OCI-LY7 (cell line): ENCODE results near the gene C4BPA. TPM values are rescaled to one million over a fixed set of nuclear protein-coding genes. Genes with fewer than 3 reads are reported as not detected.

Experiments used
- BruUV-seq: library from RNA; stranded (reverse); fragments of 400-500 nt; replicated peaks from 2 replicates; lab custom pipeline; 2021; lab: Mats Ljungman, UMichigan
- CTCF ChIA-PET: fragments of 300-600 bp; sonication (Branson Sonifier 250); formaldehyde crosslinking; loops from one replicate; lab custom pipeline; 2022; ENCODE audit warnings: antibody characterized with exemption; ENCODE audit not compliant: unreplicated experiment; lab: Charles Lee
- POLR2A ChIA-PET: fragments of 300-600 bp; sonication (Branson Sonifier 250); formaldehyde crosslinking; loops from one replicate; lab custom pipeline; 2022; ENCODE audit warnings: antibody characterized with exemption; lab: Charles Lee
- DNase-seq: peaks from one replicate; pipeline ENCODE4 v3.0.0-alpha.2; 2015; ENCODE audit warnings: low spot score
- H2AFZ ChIP-seq: fragments of 200-600 bp; sonication (generic), shearing (Covaris generic); 2 replicates; pipeline ENCODE4 v1.6.1; 2014; ENCODE audit warnings: mild to moderate bottlenecking, antibody characterized with exemption, low read length, moderate library complexity
- H3K27ac ChIP-seq: fragments of 200-600 bp; sonication (generic); 2 replicates; pipeline ENCODE4 v1.5.1; 2014; ENCODE audit warnings: mixed run types, low read depth, mild to moderate bottlenecking, moderate library complexity, low read length, inconsistent platforms; ENCODE audit not compliant: poor library complexity, severe bottlenecking
- H3K36me3 ChIP-seq: fragments of 200-600 bp; sonication (generic); 2 replicates; pipeline ENCODE4 v1.6.1; 2014; ENCODE audit warnings: mild to moderate bottlenecking, antibody characterized with exemption, low read length, moderate library complexity, mixed read lengths; ENCODE audit not compliant: insufficient read depth
- H3K4me1 ChIP-seq: fragments of 200-600 bp; sonication (generic); 2 replicates; pipeline ENCODE4 v1.5.1; 2014; ENCODE audit warnings: mild to moderate bottlenecking, low read length; ENCODE audit not compliant: insufficient read depth, poor library complexity, severe bottlenecking
- H3K4me2 ChIP-seq: fragments of 200-600 bp; sonication (generic); 2 replicates; pipeline ENCODE4 v1.6.1; 2014; ENCODE audit warnings: mild to moderate bottlenecking, low read length
- H3K4me3 ChIP-seq: fragments of 200-600 bp; sonication (generic); 2 replicates; pipeline ENCODE4 v1.5.1; 2014; ENCODE audit warnings: mild to moderate bottlenecking, low read depth, low read length; ENCODE audit not compliant: poor library complexity, severe bottlenecking
- H3K79me2 ChIP-seq: fragments of 200-600 bp; sonication (generic); 2 replicates; pipeline ENCODE4 v1.6.1; 2016; ENCODE audit warnings: low read depth, mild to moderate bottlenecking, low read length, moderate library complexity, mixed read lengths; ENCODE audit not compliant: insufficient read depth
- H3K9me2 ChIP-seq: fragments of 200-600 bp; sonication (generic); 2 replicates; pipeline ENCODE4 v1.6.1; 2016; ENCODE audit warnings: mild to moderate bottlenecking, low read length, mixed read lengths; ENCODE audit not compliant: insufficient read depth
- H3K9me3 ChIP-seq: fragments of 200-600 bp; sonication (generic); 2 replicates; pipeline ENCODE4 v1.6.1; 2014; ENCODE audit warnings: mild to moderate bottlenecking, mixed run types, low read length, mixed read lengths
- H4K20me1 ChIP-seq: fragments of 200-600 bp; sonication (generic); 2 replicates; pipeline ENCODE4 v1.6.1; 2014; ENCODE audit warnings: mild to moderate bottlenecking, antibody characterized with exemption, low read length, moderate library complexity, mixed read lengths; ENCODE audit not compliant: insufficient read depth
- EZH2phosphoT487 ChIP-seq: fragments of 200-600 bp; sonication (generic); IDR thresholded peaks from 2 replicates; pipeline ENCODE4 v1.6.1; 2018; ENCODE audit warnings: low read depth, borderline replicate concordance, mild to moderate bottlenecking, mixed run types, antibody characterized with exemption, low read length, moderate library complexity, mixed read lengths
- intact Hi-C: fragments of 100-400 bp; cut with micrococcal nuclease; formaldehyde crosslinking; loops from one replicate; pipeline ENCODE4 v1.10.0; 2022; ENCODE audit not compliant: unreplicated experiment
- total RNA-seq, 2 experiments: library from RNA; depleted of rRNA in 1 of 2; stranded (reverse); fragments of >200 nt in 1 of 2; shearing (Covaris generic) in 1 of 2; gene quantifications; 2 replicates each; pipeline ENCODE4 v1.2.3, GENCODE V29; 2014 to 2022
- TF ChIP-seq, protein P1 (sequence below): fragments of 200-600 bp; sonication (generic); conservative IDR thresholded peaks from 2 replicates; pipeline ENCODE4 v1.5.1; 2014; ENCODE audit warnings: mild to moderate bottlenecking, antibody characterized with exemption, low read length, moderate library complexity, mixed read lengths

Gene C4BPA
- total RNA-seq, 2 experiments from 2014 or later, result not detected

DNA sequence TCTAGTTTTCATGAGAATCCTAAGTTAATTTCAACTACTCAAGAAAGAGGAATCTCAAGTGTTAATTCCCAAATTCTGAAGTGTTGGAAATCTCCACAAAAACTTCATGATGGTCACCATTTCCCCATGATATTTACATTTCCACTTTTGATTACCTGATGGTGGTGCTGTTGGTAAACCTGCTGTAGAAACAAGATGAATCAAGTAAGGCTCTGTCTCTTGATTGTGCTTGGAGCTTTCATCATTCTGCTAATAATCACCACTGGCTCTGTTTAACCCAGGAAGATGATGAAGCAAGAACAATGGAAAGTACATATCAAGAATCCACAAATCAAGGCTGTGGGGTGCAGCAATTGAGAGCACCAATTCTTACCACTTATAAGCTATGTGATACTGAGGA lies 77.8 kb downstream of the C4BPA start:
- no peak overlapping the region for H3K4me2 ChIP-seq
- H3K9me3 ChIP-seq, result no peaks in the 10 kb centered on the region
- no peaks in the 10 kb centered on the region for H3K79me2 ChIP-seq
- POLR2A ChIA-PET, result no interaction called here
- no peaks in the 10 kb centered on the region for H3K4me1 ChIP-seq
- no peak for TF ChIP-seq EZH2phosphoT487
- TF ChIP-seq, protein P1, sequence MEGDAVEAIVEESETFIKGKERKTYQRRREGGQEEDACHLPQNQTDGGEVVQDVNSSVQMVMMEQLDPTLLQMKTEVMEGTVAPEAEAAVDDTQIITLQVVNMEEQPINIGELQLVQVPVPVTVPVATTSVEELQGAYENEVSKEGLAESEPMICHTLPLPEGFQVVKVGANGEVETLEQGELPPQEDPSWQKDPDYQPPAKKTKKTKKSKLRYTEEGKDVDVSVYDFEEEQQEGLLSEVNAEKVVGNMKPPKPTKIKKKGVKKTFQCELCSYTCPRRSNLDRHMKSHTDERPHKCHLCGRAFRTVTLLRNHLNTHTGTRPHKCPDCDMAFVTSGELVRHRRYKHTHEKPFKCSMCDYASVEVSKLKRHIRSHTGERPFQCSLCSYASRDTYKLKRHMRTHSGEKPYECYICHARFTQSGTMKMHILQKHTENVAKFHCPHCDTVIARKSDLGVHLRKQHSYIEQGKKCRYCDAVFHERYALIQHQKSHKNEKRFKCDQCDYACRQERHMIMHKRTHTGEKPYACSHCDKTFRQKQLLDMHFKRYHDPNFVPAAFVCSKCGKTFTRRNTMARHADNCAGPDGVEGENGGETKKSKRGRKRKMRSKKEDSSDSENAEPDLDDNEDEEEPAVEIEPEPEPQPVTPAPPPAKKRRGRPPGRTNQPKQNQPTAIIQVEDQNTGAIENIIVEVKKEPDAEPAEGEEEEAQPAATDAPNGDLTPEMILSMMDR, result peak; percentile 56
- no peak overlapping the region for H3K4me3 ChIP-seq
- no TSS peak for BruUV-seq
- no peak overlapping the region for H3K27ac ChIP-seq
- H3K9me2 ChIP-seq, result no peaks in the 10 kb centered on the region
- no peak for DNase-seq
- intact Hi-C loops, result loop anchor here (5.0 kb wide), 1 partner anchor 320 kb away; no protein-coding TSS in a partner anchor
- H2AFZ ChIP-seq, result no peak overlapping the region
- H3K36me3 ChIP-seq, result no peaks in the 10 kb centered on the region
- no peaks in the 10 kb centered on the region for H4K20me1 ChIP-seq
- CTCF ChIA-PET, result no interaction called here

DNA sequence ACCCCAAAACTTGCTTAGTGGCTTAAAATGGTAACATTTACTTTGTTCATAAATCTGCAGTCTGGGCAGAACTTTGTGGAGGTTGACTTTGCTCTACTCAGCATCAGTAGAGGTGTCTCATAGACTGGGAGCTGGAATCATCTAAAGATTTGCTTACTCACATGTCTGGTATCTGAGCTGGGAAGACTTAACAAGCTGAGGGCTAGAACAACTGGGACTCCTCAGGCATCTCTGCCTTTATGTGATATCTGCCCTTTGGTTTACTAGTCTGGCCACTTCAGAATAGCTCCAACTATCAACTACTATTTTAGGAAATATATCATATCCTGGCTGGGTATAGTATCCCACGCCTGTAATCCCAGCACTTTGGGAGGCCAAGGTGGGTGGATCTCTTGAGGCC lies 82.5 kb downstream of the C4BPA start:
- Histone ChIP-seq H4K20me1 (no peaks in the 10 kb centered on the region), H3K4me2 (no peak overlapping the region), H3K36me3 (no peaks in the 10 kb centered on the region), H3K79me2 (no peaks in the 10 kb centered on the region), H3K4me3 (no peak overlapping the region), H3K9me2 (no peaks in the 10 kb centered on the region), H2AFZ (no peak overlapping the region), H3K9me3 (no peaks in the 10 kb centered on the region), H3K27ac (no peak overlapping the region), H3K4me1 (no peaks in the 10 kb centered on the region)
- DNase-seq, result no peak
- intact Hi-C loops, result no loop called here
- ChIA-PET CTCF (no interaction called here), POLR2A (interaction anchor here (0.6 kb wide), 1 partner anchor 47 kb away, joined by 5 read pairs; no protein-coding TSS in a partner anchor)
- no peak for TF ChIP-seq EZH2phosphoT487
- TF ChIP-seq, protein P1, result no peak
- no TSS peak for BruUV-seq

DNA sequence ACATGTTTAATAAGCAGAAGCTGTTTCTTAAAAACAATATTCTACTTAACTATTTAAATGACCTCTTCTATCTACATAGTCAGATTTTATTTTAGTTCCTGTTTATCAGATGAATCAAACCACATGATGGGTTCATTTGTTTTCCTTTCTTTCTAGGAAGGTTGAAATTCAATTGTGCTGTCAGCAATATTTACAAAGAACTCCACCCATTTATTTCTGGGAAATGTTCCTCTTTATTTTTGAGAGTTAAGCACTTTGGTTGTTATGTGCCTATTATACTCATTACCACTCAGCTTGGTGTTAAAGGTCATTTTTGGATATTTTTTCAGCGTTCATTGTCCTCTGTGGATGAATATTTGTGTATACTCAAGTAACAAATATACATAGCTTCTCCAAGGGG lies 84.9 kb downstream of the C4BPA start:
- no peaks in the 10 kb centered on the region for H3K79me2 ChIP-seq
- H3K27ac ChIP-seq, result no peak overlapping the region
- H4K20me1 ChIP-seq, result no peaks in the 10 kb centered on the region
- H3K9me2 ChIP-seq, result no peaks in the 10 kb centered on the region
- H3K4me2 ChIP-seq, result no peak overlapping the region
- no peaks in the 10 kb centered on the region for H3K9me3 ChIP-seq
- TF ChIP-seq EZH2phosphoT487, result no peak
- TF ChIP-seq, protein P1, result no peak
- intact Hi-C loops, result no loop called here
- no peaks in the 10 kb centered on the region for H3K4me1 ChIP-seq
- ChIA-PET CTCF (no interaction called here), POLR2A (interaction anchor here (1.0 kb wide), 1 partner anchor 9 kb away, joined by 3 read pairs; no protein-coding TSS in a partner anchor)
- DNase-seq, result no peak
- H2AFZ ChIP-seq, result no peak overlapping the region
- H3K4me3 ChIP-seq, result no peak overlapping the region
- no TSS peak for BruUV-seq
- H3K36me3 ChIP-seq, result no peaks in the 10 kb centered on the region
